ENCODE results near the gene IMMP2L. TPM values are rescaled to one million over a fixed set of nuclear protein-coding genes. Genes with fewer than 3 reads are reported as not detected.

Gene IMMP2L
- total and polyA plus RNA-seq, 4 donors: 7.3 to 21.1 (median 12.4) TPM

- TF ChIP-seq, protein P1, sequence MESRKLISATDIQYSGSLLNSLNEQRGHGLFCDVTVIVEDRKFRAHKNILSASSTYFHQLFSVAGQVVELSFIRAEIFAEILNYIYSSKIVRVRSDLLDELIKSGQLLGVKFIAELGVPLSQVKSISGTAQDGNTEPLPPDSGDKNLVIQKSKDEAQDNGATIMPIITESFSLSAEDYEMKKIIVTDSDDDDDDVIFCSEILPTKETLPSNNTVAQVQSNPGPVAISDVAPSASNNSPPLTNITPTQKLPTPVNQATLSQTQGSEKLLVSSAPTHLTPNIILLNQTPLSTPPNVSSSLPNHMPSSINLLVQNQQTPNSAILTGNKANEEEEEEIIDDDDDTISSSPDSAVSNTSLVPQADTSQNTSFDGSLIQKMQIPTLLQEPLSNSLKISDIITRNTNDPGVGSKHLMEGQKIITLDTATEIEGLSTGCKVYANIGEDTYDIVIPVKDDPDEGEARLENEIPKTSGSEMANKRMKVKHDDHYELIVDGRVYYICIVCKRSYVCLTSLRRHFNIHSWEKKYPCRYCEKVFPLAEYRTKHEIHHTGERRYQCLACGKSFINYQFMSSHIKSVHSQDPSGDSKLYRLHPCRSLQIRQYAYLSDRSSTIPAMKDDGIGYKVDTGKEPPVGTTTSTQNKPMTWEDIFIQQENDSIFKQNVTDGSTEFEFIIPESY (IDR thresholded peaks at IDR 0.05): no peak
- no peak for TF ChIP-seq SP1 (IDR thresholded peaks at IDR 0.05)
- TF ChIP-seq, protein P2, sequence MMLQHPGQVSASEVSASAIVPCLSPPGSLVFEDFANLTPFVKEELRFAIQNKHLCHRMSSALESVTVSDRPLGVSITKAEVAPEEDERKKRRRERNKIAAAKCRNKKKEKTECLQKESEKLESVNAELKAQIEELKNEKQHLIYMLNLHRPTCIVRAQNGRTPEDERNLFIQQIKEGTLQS (IDR thresholded peaks at IDR 0.05): no peak
These were observed 617.2 kb downstream of the IMMP2L start (continued) for GRCh38 chr7:110944966-110945644.

DNA sequence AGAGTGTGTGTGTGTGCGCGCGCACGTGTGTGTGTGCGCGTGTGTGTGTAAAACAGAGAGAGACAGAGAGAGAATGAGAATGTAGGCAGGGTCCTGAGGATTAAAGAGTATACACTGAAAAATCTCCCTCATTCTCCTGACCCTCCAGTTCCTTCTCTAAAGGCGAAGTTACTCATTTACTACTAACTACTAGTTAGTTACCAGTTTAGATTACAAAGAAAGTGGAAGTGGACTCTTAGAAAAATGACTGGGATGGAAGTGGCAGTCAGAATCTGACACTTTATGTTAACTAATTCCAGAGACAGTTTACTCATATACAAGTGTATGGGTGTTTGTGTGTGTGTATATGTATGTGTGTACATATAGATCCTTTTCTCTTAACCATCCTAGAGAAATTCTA, 617.8 kb downstream of the IMMP2L start:
- H3K4me1 ChIP-seq (ENCODE audit: control insufficient read depth in 4 of 4, insufficient read depth in 4 of 4, low read length in 3 of 4): no peaks in the 10 kb centered on the region
- H3K9me3 ChIP-seq (ENCODE audit: control insufficient read depth in 4 of 4, low read length in 3 of 4): no peaks in the 10 kb centered on the region
- H3K4me3 ChIP-seq (ENCODE audit: low read depth in 1 of 3, low read length in 3 of 3): no peak overlapping the region
- DNase-seq (ENCODE audit: low spot score): no peak
- no peak overlapping the region for H3K27ac ChIP-seq (ENCODE audit: low read depth in 1 of 2, low read length in 2 of 2)
- 97% methylated on average over 7 of the region's 7 CpGs for WGBS
- H3K9ac ChIP-seq (ENCODE audit: low read depth in 1 of 2, low read length in 2 of 2): no peak overlapping the region
- no peaks in the 10 kb centered on the region for H3K36me3 ChIP-seq (ENCODE audit: control insufficient read depth in 4 of 4, insufficient read depth in 3 of 4, low read depth in 1 of 4, low read length in 3 of 4)
- TF ChIP-seq MAX (IDR thresholded peaks at IDR 0.05) (no peak), FOXA2 (IDR thresholded peaks at IDR 0.05) (no peak), EGR1 (IDR thresholded peaks at IDR 0.05; ENCODE audit: low read depth in 2 of 2) (no peak), TAF1 (conservative IDR thresholded peaks at IDR 0.05) (no peak), HNF4G (IDR thresholded peaks at IDR 0.05) (no peak), SP1 (IDR thresholded peaks at IDR 0.05) (no peak), HNF4A (conservative IDR thresholded peaks at IDR 0.05) (no peak), RAD21 (IDR thresholded peaks at IDR 0.05) (no peak), RXRA (IDR thresholded peaks at IDR 0.05) (no peak), YY1 (IDR thresholded peaks at IDR 0.05) (no peak)
- TF ChIP-seq, protein P3, sequence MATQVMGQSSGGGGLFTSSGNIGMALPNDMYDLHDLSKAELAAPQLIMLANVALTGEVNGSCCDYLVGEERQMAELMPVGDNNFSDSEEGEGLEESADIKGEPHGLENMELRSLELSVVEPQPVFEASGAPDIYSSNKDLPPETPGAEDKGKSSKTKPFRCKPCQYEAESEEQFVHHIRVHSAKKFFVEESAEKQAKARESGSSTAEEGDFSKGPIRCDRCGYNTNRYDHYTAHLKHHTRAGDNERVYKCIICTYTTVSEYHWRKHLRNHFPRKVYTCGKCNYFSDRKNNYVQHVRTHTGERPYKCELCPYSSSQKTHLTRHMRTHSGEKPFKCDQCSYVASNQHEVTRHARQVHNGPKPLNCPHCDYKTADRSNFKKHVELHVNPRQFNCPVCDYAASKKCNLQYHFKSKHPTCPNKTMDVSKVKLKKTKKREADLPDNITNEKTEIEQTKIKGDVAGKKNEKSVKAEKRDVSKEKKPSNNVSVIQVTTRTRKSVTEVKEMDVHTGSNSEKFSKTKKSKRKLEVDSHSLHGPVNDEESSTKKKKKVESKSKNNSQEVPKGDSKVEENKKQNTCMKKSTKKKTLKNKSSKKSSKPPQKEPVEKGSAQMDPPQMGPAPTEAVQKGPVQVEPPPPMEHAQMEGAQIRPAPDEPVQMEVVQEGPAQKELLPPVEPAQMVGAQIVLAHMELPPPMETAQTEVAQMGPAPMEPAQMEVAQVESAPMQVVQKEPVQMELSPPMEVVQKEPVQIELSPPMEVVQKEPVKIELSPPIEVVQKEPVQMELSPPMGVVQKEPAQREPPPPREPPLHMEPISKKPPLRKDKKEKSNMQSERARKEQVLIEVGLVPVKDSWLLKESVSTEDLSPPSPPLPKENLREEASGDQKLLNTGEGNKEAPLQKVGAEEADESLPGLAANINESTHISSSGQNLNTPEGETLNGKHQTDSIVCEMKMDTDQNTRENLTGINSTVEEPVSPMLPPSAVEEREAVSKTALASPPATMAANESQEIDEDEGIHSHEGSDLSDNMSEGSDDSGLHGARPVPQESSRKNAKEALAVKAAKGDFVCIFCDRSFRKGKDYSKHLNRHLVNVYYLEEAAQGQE (IDR thresholded peaks at IDR 0.05): no peak
- TF ChIP-seq, protein P1 (IDR thresholded peaks at IDR 0.05): no peak
- TF ChIP-seq, protein P4, sequence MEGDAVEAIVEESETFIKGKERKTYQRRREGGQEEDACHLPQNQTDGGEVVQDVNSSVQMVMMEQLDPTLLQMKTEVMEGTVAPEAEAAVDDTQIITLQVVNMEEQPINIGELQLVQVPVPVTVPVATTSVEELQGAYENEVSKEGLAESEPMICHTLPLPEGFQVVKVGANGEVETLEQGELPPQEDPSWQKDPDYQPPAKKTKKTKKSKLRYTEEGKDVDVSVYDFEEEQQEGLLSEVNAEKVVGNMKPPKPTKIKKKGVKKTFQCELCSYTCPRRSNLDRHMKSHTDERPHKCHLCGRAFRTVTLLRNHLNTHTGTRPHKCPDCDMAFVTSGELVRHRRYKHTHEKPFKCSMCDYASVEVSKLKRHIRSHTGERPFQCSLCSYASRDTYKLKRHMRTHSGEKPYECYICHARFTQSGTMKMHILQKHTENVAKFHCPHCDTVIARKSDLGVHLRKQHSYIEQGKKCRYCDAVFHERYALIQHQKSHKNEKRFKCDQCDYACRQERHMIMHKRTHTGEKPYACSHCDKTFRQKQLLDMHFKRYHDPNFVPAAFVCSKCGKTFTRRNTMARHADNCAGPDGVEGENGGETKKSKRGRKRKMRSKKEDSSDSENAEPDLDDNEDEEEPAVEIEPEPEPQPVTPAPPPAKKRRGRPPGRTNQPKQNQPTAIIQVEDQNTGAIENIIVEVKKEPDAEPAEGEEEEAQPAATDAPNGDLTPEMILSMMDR (IDR thresholded peaks at IDR 0.05; ENCODE audit: low read depth, low read length, missing input control): no peak
- no peaks in the 10 kb centered on the region for H3K27me3 ChIP-seq (ENCODE audit: control insufficient read depth in 4 of 4, insufficient read depth in 4 of 4, low read length in 3 of 4)

Data from liver (tissue), 9 donors.